Activated T-helper 2 cell treated with anti-CD3 and anti-CD28 coated beads, Interferon-gamma antibody, Interleukin-2, Interleukin-4, amounts not matched to agents 10 μg/mL and 5 μg/mL and 100 μg/mL, durations not matched to agents 14 hours and 24 hours and 36 hours (primary cell): ENCODE measurements around the gene CEP131. TPM values are rescaled to one million over a fixed set of nuclear protein-coding genes. Genes with fewer than 3 reads are reported as not detected.

Experiments
- DNase-seq: peaks from one replicate; pipeline ENCODE4 v3.0.0; 2021; ENCODE audit warnings: low spot score
- H3K27ac Mint-ChIP-seq: one replicate; pipeline ENCODE4 v1.8.0; 2021; ENCODE audit warnings: mixed read lengths
- H3K27me3 Mint-ChIP-seq: one replicate; pipeline ENCODE4 v1.8.0; 2021; ENCODE audit warnings: low read depth, mixed read lengths
- H3K36me3 Mint-ChIP-seq: one replicate; pipeline ENCODE4 v1.8.0; 2021; ENCODE audit warnings: low read depth, mixed read lengths
- H3K4me1 Mint-ChIP-seq: one replicate; pipeline ENCODE4 v1.8.0; 2021; ENCODE audit warnings: low read depth, mixed read lengths
- H3K4me3 Mint-ChIP-seq: one replicate; pipeline ENCODE4 v1.8.0; 2021; ENCODE audit warnings: low read depth, mild to moderate bottlenecking, moderate library complexity, mixed read lengths
- H3K9me3 Mint-ChIP-seq: one replicate; pipeline ENCODE4 v1.8.0; 2021; ENCODE audit warnings: mixed read lengths
- intact Hi-C: fragments of 100-400 bp; cut with micrococcal nuclease; formaldehyde crosslinking; loops from one replicate; pipeline ENCODE4 v1.15.1; 2023
- total RNA-seq: library from RNA; stranded (reverse); gene quantifications from 2 replicates; pipeline ENCODE4 v1.2.3, GENCODE V29; 2022

CEP131 gene
- total RNA-seq, 1 donor from 2014 or later, result 14.8 TPM

DNA sequence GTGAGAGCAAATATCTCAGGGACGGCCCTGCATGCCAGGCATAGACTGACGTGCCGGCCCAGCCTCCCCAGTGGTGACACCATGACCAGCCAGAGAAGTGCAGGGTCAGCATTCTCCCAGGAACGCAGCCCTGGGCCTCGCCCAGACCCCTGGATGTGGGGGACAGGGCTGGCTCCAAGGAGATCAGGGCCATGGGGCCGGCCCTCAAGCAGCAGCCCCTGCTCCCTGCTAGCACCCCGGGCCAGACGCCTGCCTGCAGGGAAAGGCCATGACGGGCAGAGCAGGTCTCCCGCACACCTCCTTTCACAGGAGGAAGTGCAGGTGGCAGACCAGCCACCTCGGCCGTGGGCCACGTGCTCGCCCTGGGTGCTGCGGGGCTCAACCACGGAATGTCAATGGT is 25.9 kb upstream of the CEP131 start:
- no peak overlapping the region for H3K4me3 Mint-ChIP-seq
- H3K9me3 Mint-ChIP-seq, result no peaks in the 10 kb centered on the region
- H3K36me3 Mint-ChIP-seq, result peaks cover 32% of the 10 kb centered on the region
- no peak for DNase-seq
- peaks cover 2% of the 10 kb centered on the region for H3K4me1 Mint-ChIP-seq
- intact Hi-C loops, result no loop called here
- no peaks in the 10 kb centered on the region for H3K27me3 Mint-ChIP-seq
- H3K27ac Mint-ChIP-seq, result no peak overlapping the region

DNA sequence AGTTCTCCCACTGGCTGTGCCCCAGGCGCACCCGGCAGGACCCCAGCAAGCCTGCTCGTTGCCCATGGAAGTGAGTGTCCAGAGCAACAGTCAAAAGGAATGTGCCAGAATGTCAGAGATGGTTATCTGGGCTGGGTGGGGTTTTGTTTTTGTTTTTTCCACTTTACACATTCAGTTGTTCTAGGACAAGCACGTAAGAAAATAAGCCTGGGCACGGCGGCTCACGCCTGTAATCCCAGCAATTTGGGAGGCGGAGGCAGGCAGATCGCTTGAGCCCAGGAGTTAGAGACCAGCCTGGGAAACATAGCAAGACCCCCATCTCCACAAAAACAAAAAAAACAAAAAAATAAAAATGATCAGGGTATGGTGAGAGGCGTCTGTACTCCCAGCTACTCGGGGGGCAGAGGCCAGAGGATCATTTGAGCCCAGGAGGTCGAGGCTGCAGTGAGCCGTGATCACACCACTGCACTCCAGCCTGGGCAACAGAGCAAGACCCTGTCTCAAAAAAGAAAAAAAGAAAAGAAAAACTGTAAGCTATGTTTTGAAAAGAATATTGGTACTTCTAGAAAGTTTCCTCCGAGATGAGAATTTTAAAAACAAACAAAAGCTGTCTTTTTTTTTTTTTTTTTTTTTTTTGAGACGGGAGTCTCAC is 24.7 kb upstream of the CEP131 start:
- H3K27me3 Mint-ChIP-seq, result no peaks in the 10 kb centered on the region
- H3K36me3 Mint-ChIP-seq, result peaks cover 24% of the 10 kb centered on the region
- H3K4me1 Mint-ChIP-seq, result no peaks in the 10 kb centered on the region
- DNase-seq, result no peak
- no peaks in the 10 kb centered on the region for H3K9me3 Mint-ChIP-seq
- H3K27ac Mint-ChIP-seq, result no peak overlapping the region
- no peak overlapping the region for H3K4me3 Mint-ChIP-seq
- intact Hi-C loops, result no loop called here

DNA sequence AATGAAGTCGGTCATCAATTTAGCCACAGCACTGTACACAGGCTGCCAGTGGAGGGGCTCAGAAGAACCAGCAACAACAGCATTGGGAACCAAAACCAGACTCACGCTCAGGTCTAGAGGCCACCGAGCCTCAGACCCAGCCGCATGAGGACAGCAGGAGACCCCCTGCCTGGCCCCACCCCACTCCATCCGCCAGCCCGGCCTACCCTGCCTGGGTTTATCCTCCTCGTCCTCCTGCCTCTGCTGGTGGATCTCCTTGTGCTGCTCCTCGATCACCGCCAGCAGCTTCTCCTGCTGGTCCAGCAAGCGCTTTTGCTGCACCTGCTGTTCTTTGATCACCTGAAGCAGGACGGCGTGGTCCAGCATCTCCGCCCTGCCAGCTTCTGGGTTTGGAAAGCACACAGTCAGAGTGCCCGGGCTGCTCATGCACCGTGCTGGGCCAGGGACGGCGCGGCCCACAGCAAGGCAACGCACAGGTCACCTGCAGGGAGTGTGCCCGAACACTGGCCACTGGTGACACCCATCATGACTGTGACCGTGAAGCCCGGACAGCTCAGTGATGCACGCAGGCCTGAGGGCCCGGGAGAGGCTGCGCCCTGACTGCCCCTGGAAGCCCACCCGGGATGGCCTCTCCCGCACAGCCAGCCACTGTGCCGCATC is 24.0 kb upstream of the CEP131 start:
- intact Hi-C loops, result no loop called here
- H3K4me3 Mint-ChIP-seq, result no peak overlapping the region
- no peak for DNase-seq

DNA sequence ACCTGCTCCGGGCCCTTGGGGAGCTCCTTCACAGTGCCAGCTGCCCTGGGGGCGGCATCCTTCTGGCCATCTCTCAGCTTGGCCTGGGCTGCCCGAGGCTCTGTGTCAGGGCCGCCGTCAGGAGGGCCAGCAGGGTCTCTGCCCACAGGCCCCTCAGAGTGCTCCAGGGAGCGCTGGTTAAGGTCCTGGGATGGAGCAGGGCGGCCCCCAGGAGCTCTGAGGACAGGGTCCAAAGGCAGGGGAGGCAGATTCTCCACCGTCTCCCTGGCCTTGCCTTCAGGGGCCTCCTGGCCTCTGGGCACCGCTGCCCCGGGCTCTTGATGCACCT is 23.5 kb upstream of the CEP131 start:
- Mint-ChIP-seq H3K9me3 (no peaks in the 10 kb centered on the region), H3K27ac (no peak overlapping the region), H3K27me3 (no peaks in the 10 kb centered on the region), H3K4me1 (peaks cover 7% of the 10 kb centered on the region), H3K36me3 (peaks cover 28% of the 10 kb centered on the region), H3K4me3 (no peak overlapping the region)
- intact Hi-C loops, result no loop called here
- DNase-seq, result no peak

More for the DNA sequence above, 24.0 kb upstream of the CEP131 start:
- H3K27ac Mint-ChIP-seq, result no peak overlapping the region
- H3K36me3 Mint-ChIP-seq, result peaks cover 23% of the 10 kb centered on the region
- peaks cover 3% of the 10 kb centered on the region for H3K4me1 Mint-ChIP-seq
- H3K9me3 Mint-ChIP-seq, result no peaks in the 10 kb centered on the region
- H3K27me3 Mint-ChIP-seq, result no peaks in the 10 kb centered on the region

DNA sequence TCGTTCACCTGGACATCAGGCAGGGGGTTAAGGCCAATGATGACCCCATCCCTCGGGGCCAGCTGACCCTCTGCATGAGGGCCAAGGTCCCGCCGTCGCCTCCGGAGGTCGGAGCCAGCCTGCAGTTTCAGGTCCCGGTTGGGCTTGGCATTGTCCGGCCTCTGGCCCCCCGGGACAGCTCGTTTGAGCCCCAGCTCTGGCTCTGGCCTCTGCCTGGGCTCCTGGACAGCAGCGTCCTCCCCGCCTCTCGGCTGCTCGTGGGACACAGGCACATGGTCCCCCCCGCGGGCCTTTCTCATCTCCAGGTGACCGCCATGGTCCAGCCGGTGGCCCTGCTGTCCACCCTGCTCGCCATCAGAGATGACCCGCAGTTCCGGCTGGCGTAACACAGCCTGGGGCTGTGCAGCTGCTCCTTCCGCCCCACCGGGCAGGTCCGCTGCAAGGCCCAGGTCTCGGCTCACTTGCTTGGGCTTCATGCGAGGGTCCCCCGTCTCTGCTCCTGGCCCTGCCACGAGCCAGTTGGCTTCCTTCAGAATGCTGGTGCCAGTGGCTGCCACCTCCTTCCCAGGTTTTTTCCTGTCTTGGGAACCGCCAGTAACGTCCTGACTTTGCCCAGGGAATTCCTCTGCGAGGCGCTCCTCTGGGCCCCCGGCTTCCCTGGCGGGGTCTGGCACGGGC is 23.0 kb upstream of the CEP131 start:
- intact Hi-C loops, result no loop called here
- H3K4me1 Mint-ChIP-seq, result peaks cover 9% of the 10 kb centered on the region
- H3K36me3 Mint-ChIP-seq, result peaks cover 33% of the 10 kb centered on the region
- H3K4me3 Mint-ChIP-seq, result no peak overlapping the region
- no peak for DNase-seq
- H3K27ac Mint-ChIP-seq, result no peak overlapping the region
- no peaks in the 10 kb centered on the region for H3K9me3 Mint-ChIP-seq
- H3K27me3 Mint-ChIP-seq, result no peaks in the 10 kb centered on the region

DNA sequence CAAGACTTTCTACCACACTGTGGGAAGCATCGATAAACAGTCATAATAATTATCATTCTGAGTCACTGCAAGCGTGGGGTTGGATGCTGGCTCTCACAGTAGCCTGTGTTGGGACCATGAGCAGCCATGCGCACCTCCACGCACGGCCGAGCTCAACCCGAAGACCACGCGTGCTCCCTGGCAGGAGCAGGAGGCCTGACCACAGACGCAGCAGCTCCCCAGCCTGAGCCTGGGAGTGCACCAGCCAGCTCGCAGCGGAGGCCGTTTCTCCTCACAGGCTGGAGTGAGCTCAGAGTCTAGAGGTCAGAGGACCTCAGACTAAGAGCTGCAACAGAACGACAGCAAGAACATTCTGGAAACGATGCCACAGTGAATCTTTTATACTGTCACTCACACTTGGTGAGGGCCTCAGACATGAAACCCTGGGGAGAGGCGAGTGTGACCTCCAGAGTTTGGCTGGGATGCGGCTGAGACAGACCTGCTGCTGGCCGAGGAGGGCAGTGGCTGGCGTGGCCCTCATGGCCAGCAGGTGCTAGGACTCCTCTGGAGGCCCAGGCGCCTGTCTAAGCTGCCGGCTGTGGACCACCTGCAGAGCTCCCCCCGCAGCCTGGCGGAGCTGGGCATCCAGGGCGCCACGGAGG is 22.4 kb upstream of the CEP131 start:
- Mint-ChIP-seq H3K36me3 (peaks cover 35% of the 10 kb centered on the region), H3K9me3 (no peaks in the 10 kb centered on the region), H3K4me3 (no peak overlapping the region), H3K4me1 (peaks cover 12% of the 10 kb centered on the region), H3K27ac (peak overlapping the region; percentile 33), H3K27me3 (no peaks in the 10 kb centered on the region)
- DNase-seq, result no peak
- intact Hi-C loops, result no loop called here

DNA sequence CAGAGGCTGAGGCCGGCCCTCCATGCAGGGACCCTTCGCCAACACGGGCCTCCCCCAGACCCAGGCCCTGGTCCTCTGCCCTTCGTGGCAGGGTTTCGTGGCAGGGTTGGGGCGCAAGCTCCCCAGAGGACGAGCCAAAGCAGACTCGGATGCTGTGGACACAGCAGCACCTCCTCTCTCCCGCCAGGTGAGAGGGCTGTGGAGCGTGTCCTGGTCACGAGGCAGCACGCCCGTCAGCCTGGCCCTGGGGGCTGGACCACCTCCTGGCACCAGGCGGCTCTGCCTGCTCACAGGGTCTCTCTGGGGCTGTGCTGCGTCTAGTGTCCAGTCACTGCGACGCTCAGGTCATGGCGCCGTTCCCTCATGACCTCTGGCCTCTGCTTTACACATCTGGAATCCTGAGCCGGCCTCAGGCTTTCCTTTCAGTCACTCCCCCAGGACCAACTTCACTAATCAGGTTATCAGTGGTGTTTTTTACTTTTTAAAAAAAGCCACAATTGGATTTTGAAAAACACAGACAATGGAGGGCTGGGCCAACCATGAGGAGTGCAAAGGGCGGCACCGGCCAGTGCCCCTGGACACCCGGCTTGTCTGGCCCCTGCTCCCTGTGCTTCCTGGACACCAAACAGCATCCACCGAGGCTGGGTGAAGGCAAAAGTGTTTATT is 21.7 kb upstream of the CEP131 start:
- Mint-ChIP-seq H3K4me1 (peaks cover 12% of the 10 kb centered on the region), H3K4me3 (no peak overlapping the region), H3K9me3 (no peaks in the 10 kb centered on the region), H3K27ac (peak overlapping the region; percentile 33), H3K27me3 (no peaks in the 10 kb centered on the region), H3K36me3 (peaks cover 34% of the 10 kb centered on the region)
- no peak for DNase-seq
- intact Hi-C loops, result loop anchor here (5.0 kb wide), 2 partner anchors 102 to 142 kb away; no protein-coding TSS in a partner anchor

DNA sequence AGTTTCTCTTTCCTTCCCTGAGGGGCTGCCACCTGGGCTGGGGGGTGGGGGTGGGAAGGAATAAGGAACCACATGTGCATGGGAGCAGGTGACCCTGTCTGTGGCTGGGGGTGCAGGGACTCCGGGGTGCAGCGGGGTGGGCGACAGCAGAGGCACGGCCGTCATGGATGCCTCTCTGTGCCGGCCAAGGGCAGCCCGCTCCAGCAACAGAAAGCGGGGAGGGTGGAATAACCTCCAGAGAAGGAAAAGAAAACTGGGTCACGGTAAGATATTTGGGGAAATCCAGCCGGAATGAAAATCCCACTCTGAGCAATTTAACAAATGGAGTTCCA is 20.5 kb upstream of the CEP131 start:
- Mint-ChIP-seq H3K36me3 (peaks cover 34% of the 10 kb centered on the region), H3K4me1 (peaks cover 12% of the 10 kb centered on the region), H3K27ac (no peak overlapping the region), H3K9me3 (no peaks in the 10 kb centered on the region), H3K4me3 (no peak overlapping the region), H3K27me3 (no peaks in the 10 kb centered on the region)
- intact Hi-C loops, result loop anchor here (5.0 kb wide), 2 partner anchors 101 to 141 kb away; no protein-coding TSS in a partner anchor
- no peak for DNase-seq

DNA sequence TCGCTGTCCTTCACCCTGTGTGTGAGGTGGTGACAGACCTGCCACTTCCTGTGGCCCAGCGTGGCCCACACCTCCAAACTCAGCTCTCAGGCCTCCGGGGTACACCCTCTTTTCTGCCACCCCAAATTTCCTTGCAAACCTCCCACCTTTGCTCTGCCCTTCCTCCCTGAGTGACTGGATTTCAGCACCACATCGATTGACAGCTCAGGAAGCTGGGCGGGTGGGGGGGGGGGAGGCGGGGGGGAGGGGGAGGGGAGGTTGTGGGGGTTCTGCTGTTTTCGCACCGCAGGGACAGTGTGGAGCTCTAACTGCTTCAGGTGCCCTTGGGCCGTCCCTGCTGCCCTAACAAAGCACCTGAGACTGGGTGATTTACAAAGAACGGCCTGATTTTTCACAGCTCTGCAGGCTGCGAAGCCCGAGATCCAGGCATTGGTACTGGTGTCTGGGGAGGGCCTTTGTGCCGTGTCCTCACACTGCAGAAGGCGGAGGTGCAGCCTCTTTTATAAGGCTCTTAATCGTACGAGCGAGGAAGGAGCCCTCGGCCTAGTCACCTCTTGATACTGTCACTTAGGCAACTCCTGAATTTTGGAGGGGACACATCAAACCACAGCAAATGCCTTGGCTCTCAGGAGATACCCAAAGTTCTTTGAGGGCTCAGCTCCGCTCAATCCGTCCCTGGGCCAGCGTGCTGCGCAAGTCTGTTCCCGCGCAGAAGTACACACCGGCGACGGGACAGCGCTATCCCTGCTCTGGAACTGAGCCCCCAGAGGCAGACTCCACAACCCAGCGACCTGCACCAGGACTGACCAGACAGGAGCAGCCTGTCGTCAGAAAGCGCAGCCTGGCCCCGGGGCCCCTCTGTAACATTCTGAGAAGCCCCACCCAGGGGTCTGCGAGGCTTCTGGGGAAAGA is 19.9 kb upstream of the CEP131 start:
- DNase-seq, result no peak
- peak overlapping the region; percentile 16 for H3K27ac Mint-ChIP-seq
- intact Hi-C loops, result loop anchor here (5.0 kb wide), 2 partner anchors 100 to 140 kb away; no protein-coding TSS in a partner anchor
- H3K9me3 Mint-ChIP-seq, result no peaks in the 10 kb centered on the region
- no peaks in the 10 kb centered on the region for H3K27me3 Mint-ChIP-seq
- peaks cover 34% of the 10 kb centered on the region for H3K36me3 Mint-ChIP-seq
- H3K4me1 Mint-ChIP-seq, result peaks cover 15% of the 10 kb centered on the region
- H3K4me3 Mint-ChIP-seq, result peak overlapping the region; percentile 2

DNA sequence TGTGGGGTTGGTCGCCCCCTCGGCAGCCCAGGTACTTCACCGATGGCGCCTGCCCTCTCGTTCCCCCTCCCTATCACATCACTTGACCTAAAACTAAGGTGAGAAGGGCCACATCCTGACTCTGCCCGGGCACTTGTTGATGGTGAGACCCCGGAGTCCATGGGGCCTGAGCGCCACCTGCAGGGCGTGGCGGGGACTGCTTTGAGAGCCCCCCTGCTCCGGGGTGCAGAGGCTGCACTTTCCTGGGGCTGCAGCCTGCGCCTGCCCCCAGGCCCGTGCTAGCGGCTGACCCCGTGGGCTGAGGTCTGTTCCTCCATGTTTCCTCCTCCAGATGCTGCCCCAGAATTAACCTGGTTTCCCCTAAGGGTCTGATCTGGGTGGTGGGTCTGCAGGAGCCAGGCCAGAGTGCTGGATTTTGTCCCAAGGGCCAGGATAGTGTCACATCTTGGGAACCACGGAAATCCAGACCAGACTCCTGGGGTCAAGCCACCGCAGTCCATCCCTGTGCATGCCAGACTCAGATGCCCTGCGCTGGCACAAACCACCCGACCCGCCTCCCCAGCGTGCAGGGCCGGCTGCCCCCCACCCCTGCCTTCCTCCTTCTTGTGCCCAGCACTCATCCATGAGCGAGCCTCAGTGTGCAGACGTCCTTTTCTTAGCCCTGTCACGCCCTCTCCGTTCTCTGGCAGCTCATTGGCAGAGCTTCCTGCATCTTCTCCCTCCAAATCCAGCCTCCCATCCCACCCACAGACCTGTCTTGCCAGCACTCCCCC is 19.1 kb upstream of the CEP131 start:
- peak overlapping the region; percentile 49 for H3K4me3 Mint-ChIP-seq
- peaks cover 20% of the 10 kb centered on the region for H3K4me1 Mint-ChIP-seq
- intact Hi-C loops, result loop anchor here (5.0 kb wide), 2 partner anchors 100 to 140 kb away; no protein-coding TSS in a partner anchor

DNA sequence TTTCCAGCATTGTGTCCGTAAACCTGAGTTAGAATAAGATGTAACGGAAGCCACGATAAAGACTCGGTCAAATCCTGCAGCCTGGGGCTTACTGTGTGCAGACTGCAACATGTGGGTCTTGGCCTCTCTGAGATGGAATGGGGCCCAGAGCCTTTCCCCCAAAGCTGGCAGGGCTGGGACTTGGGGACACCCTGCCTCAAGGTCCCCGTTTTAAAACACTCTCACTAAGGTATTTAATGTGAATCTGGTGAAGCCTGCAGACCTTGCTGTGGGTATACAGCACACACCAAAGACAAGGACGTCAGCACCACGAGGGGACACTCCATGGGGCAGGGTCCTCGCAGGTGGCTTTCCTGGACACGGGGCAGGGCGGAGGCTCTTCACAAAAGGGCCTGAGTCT is 18.4 kb upstream of the CEP131 start:
- no peaks in the 10 kb centered on the region for H3K27me3 Mint-ChIP-seq
- H3K27ac Mint-ChIP-seq, result no peak overlapping the region
- no peaks in the 10 kb centered on the region for H3K9me3 Mint-ChIP-seq
- H3K4me1 Mint-ChIP-seq, result peaks cover 20% of the 10 kb centered on the region
- H3K36me3 Mint-ChIP-seq, result peaks cover 34% of the 10 kb centered on the region
- intact Hi-C loops, result loop anchor here (5.0 kb wide), 2 partner anchors 99 to 139 kb away; no protein-coding TSS in a partner anchor
- DNase-seq, result no peak
- peak overlapping the region; percentile 96 for H3K4me3 Mint-ChIP-seq

More for the DNA sequence above, 19.1 kb upstream of the CEP131 start:
- Mint-ChIP-seq H3K9me3 (no peaks in the 10 kb centered on the region), H3K36me3 (peaks cover 34% of the 10 kb centered on the region), H3K27ac (peak overlapping the region; percentile 16), H3K27me3 (no peaks in the 10 kb centered on the region)
- peak; percentile 35 for DNase-seq
